HG02588 (cell line): ENCODE measurements around the gene ATP5IF1.

Experiments
- ATAC-seq: cut with Tn5 transposase; IDR thresholded peaks from one replicate; pipeline ENCODE4 v1.9.1; 2021; ENCODE audit warnings: mild to moderate bottlenecking, moderate library complexity; ENCODE audit not compliant: unreplicated experiment

Gene ATP5IF1

DNA sequence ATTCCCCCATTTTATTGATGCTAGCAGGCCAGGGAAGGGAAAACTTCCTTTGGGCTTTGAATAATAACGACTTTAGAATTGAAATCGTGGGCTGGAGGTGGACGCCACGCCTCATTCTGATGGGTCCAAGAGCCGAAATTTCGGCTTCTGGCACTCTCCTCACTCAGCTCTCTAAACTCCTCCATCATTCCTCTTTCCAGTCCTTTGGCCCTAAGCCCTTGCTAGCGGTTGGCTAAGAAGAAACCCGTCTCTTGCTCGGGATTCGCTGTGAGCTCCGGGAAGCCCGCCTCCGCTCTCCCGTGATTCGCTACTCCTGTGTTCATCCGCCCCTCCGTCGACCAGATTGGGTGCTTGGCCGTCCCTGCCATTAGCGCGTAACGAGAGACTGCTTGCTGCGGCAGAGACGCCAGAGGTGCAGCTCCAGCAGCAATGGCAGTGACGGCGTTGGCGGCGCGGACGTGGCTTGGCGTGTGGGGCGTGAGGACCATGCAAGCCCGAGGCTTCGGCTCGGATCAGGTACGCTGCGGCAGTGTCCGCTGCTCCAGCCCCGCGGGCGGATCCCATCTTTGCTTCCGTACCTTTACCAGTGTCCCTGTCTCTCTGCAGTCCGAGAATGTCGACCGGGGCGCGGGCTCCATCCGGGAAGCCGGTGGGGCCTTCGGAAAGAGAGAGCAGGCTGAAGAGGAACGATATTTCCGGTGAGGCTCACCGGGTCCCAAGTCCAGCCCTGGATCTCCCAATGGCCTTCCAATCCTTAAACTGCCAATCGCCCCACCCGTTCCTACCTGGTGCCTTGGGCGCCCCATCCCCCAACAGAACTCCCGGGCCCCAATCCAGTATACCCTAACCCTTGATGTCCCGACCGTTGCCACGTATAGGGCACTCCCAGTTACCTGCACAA, at the start of gene ATP5IF1:
Gene ATP5IF1, plus strand, starts transcription at position 370 of the 901 bp plus-strand sequence. Its CDS starts 60 bp downstream, at position 430.
- peak; percentile 78 for ATAC-seq

DNA sequence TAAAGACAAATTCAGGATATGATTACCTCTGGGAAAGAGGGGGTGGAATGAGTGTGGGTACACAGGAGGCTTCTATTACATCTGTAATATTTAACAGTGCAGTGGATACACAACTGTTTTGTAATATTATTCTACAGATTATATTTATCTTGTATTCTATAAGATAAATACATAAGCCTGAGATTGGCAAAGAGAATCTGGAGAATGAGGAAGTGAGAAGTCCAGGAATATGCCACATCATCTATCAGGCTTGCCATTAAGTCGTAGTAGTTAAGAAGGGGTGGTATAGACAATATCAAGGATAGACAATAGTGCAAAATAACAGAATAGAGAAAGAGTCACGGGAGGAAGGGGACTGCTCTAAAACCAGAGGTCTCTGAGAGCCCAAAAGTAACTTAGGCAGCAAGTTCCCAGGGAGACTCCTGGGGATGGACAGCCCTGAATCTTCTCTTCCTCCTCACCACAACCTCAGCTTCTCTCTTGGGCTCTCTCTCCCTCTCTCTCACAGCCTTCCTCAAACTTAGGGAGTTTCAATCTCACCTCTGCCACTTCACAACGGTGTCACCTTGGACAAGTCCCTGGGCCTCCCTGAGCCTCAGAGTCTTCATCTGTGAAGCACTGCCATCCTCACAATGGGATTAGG, 45.5 kb upstream of the ATP5IF1 start:
- ATAC-seq = no peak

GRCh38 chr1:28190996-28191645, 44.8 kb upstream of the ATP5IF1 start:
- no peak for ATAC-seq

DNA sequence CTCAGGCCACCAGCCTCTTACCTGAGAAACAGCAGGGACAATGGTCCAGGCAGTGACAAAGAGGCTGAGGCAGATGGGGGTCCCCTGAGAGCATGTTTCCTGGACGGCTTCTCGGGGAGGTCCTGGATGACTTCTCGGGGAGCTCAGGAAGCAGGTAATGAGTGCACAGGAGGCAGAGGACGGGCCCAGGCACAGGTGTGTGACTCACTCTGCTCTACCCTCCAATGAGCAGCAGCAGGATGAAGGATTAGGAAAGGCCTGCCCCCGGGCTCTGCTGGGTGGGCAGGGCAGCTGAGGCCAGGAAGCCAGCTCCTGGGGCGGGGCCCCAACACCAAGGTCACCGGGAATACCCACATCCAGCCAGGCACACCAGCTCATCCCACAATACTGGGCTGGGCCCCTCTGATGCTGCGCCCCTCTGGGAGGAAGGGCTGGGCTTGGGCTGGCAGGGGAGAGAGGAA, 42.2 kb upstream of the ATP5IF1 start:
- ATAC-seq = no peak

- ATAC-seq = no peak
Observed at GRCh38 chr1:28194326-28195035, 41.4 kb upstream of the ATP5IF1 start.

GRCh38 chr1:28195780-28196179, 40.1 kb upstream of the ATP5IF1 start:
- ATAC-seq = no peak

DNA sequence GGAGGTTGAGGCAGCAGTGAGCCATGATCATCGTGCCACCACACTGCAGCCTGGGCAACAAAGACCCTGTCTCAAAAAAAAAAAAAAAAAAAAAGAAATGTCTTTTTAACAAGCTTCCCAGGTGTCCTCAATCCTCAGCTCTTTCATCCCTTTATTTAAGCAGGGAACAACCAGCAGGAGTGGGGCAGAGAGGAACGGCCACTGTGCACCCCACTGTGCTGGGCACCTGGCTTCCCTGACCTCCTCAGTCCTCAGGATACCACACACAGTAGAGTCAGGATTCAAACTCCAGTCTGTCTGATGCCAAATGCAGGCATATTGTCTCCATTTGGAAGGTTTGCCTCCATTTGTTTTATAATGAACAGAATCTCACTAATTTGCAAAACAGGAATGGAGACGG, 39.6 kb upstream of the ATP5IF1 start:
- ATAC-seq = no peak

DNA sequence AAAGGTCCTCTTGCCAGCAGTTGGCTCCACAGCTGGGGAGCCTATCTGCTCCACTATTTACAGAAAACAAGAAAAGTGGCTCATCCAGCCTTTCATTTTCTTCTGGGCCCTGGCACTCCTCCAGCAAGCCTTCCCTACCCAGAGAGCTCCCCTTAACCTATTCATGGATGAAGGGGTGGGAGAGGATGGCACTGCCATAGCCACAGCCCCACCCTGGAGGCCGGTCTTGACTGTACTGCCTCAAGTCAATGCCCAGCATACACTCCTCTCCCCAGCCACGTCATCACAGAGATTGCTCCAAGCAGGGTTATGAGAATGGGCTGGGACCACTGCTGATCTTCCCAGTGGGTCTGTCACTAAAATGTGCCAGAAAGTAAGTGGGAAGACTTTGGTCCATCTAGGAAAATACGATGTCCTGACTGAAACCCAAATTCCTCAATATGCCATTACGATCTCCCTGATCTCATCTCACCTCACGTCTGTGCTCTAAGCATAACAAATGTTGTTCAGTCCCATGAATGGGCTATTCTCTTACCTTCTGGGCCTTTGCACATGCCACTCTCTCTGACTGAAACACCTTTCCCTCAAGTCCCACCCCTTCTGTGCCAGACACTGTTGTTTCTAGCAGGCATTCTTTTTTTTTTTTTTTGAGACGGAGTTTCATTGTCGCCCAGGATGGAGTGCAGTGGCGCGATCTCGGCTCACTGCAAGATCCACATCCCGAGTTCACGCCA, 38.1 kb upstream of the ATP5IF1 start:
- no peak for ATAC-seq

DNA sequence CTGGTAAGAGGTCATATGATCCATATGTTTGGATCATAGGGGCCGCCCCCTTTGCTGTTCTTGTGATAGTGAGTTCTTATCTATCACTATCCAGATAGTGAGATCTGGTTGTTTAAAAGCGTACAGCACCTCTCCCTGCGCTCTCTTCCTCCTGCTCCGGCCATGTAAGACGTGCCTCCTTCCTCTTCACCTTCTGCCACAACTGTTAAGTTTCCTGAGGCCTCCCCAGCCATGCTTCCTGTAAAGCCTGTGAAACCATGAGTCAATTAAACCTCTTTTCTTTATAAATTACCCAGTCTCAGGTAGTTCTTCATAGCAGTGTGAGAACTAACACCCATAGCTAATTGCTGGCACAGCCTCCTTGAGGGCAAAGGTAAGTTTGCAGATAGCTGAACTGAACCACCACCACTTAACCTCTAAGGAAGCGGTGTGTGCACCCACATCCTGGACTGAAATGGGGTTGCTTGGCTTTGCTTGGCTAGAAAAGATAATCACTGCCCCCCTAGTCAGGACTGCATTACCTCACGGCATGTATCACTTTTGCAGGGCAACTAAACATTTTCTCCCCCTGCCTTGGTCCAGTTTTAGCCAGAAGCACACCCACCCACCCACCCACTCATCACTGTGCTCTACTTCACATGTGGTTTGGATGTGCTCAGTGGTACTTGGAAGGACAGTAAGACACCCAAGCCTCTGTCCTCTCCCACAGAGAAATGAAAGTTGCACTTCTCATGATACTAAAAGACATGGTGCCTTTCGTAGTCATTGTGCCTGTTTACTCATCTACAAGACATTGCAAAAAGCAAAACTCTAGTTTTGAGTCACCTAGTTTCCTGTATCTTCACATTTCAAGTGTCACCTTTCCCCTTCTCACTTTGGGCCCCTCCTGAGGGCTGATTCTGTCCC, 36.3 kb upstream of the ATP5IF1 start:
- peak; percentile 83 for ATAC-seq

GRCh38 chr1:28200234-28200873, 35.6 kb upstream of the ATP5IF1 start:
- no peak for ATAC-seq

DNA sequence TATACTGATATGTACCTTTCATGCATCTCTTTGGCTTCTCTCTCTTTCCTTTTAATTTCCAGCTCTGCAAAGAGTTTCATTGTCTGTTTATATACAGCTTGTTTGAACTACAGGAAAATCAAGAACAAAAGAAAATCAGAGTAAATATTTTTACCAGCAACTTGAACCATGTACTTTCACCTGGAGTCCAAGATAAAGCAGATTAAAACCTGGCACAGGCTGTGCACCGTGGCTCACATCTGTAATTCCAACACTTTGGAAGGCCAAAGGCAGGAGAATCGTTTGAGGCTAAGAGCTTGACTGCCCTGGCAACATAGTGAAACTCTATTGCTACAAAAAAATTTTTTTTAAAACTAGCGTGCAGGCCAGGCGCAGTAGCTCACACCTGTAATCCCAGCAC, 30.7 kb upstream of the ATP5IF1 start:
- no peak for ATAC-seq

DNA sequence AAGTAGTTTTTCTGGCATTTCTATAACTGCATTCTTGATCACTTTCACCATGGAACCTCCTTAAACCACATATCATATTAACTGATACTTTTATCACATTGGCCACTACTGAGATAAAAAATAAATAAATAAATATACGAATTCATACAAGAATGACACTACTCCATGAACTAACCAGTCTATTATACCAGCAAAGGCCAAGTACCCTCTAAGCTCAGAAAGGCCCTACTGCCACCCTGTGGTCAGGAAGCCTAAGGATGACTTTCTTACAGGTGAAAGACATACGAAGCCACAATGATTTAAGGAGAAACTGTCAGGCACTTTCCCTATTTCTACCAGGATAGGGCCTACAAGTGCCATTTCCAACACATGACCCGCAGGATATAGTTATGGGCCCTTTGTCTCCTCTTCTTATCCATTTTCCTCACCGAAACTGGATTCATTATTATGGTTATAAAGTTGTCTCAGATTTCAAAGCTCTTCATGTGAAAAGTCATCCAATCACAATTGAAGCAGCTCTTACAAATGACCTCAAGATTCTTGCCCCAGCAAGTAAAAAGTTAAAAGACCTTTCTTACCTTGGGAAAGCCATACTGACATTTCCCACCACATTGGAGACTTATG, 27.0 kb upstream of the ATP5IF1 start:
- ATAC-seq = no peak

- ATAC-seq = no peak
Observed at GRCh38 chr1:28209700-28210099, 26.2 kb upstream of the ATP5IF1 start.

GRCh38 chr1:28213315-28213714, 22.6 kb upstream of the ATP5IF1 start:
- no peak for ATAC-seq

DNA sequence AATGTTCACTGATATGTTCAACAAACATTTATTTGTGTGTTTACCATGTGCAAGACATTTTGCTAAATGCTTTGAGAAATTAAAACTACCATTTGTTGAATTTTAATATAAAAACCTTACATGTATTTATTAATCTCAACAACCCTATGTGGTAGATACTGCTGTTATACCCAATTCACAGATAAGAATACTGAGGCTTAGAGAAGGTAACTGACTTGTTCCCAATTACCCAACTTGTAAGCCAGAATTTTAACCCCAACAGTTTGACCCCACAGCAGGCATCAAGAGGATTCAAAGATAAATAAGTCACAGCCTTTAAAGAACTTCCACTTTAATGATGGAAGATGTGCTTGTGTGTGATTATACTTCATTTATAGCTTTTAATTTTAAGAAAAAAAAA, 6.8 kb upstream of the ATP5IF1 start:
- ATAC-seq = no peak

GRCh38 chr1:28229996-28230395, 5.9 kb upstream of the ATP5IF1 start:
- ATAC-seq = no peak

- ATAC-seq = peak; percentile 45
Observed at GRCh38 chr1:28232558-28233263, 3.2 kb upstream of the ATP5IF1 start, which contains the start of gene DNAJC8. DNAJC8 (minus strand) TSS chr1:28233029; CDS start chr1:28232998, 31 bp downstream.

DNA sequence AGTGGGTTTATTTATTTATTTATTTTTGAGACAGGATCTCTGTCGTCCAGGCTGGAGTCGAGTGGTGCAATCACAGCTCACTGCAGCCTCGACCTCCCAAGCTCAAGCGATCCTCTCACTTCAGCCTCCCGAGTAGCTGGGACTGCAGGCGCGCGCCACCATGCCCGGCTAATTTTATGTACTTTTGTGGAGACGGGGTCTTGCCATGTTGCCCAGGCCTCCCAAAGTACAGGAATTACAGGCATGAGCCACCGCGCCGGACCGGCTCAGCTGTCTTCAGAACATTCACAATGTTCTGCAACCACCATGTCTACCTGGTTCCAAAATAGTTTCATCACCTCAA, 2.7 kb upstream of the ATP5IF1 start:
- ATAC-seq = no peak
